ENCODE measurements around the gene GNG14. TPM values are rescaled to one million over a fixed set of nuclear protein-coding genes. Genes with fewer than 3 reads are reported as not detected.
A peak's percentile ranks its signal among the peaks of the same experiment; 100 is the strongest.
"Not testable (repeated sequence)": the region's sequence is repeated elsewhere in the genome, so short reads cannot be mapped to it uniquely, and the experiment has no call there.

Gene GNG14
- total RNA-seq, 1 donor from 2014 or later, result not detected

DNA sequence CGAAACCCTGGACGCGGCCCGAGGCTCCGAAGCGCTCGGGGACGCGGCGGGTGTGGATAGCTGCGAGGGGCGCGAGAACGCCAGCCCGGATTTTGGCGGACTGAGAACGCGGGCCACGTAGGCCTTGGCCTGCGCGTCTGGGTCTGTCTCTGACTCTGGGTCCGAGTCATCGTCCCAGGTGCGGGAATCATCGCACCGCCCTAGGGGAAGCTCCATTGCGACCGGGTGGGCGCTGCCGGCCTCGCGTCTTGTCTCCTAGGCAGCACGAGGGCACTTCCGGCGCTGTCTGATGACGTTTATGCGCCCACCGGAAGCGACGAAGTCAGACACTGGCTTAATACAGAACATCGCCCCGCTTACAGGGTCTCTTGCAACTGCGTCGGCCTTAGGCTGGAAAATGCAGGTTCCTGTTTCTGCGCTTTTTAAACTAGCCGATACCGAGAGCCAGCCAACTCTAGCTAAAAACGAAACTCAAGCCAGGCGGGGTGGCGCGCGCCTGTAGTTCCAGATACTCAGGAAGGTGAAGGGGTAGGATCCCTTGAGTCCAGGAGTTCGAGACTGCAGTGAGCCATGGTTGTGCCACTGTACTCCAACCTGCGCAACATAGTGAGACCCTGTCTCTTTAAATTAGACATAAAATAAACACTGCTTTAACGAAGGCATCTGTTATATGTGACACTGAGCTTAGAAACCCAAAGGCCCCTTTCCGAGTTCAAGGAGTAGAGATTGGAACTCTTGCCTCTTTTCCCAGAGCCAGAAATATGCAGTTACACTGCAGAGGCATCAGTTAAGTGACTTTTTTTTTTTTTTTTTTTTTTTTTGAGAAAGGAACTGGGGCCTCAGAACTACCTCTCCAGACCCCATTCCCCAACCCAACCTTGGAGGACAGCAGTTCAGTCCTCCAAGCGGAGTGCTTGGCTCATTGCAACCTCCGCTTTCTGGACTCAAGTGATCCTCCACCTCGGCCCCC lies 8.9 kb downstream of the GNG14 start, which contains the start of gene FBXW9:
TSS of gene FBXW9 (minus strand) at position 266 of the 970 bp plus-strand sequence. CDS start at position 216, 50 bp downstream.
- DNase-seq, result peak; percentile 98

DNA sequence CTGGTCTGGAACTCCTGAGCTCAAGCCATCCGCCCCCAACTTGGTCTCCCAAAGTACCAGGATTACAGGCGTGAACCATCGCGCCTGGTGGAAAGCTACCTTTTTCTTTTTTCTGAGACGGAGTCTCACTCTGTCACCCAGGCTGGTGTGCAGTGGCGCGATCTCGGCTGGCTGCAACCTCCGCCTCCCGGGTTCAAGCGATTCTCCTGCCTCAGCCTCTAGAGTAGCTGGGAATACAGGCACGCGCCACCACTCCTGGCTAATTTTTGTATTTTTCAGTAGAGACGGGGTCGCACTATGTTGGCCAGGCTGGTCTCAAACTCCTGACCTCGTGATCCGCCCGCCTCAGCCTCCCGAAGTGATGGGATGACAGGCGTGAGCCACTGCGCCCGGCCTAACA lies 9.6 kb downstream of the GNG14 start:
- DNase-seq, result not testable (repeated sequence)

DNA sequence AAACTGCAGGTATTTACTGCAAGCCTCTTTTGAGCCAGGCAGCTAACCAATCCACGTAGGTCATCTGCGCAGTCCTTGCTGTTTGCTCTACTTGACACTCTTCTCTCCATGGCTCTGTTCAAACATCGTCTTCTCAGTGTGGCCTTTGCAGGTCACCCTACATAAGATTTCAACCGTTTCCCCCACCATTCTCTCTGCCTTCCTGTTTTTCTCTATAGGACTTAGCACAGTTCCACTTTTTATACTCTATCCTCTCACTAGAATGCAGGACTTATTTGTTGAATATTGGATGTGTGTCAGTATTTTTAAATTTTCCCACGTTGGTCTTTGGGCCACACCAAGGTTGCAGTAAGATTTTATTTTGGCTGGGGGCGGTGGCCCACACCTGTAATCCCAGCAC lies 10.3 kb downstream of the GNG14 start:
- DNase-seq, result no peak

DNA sequence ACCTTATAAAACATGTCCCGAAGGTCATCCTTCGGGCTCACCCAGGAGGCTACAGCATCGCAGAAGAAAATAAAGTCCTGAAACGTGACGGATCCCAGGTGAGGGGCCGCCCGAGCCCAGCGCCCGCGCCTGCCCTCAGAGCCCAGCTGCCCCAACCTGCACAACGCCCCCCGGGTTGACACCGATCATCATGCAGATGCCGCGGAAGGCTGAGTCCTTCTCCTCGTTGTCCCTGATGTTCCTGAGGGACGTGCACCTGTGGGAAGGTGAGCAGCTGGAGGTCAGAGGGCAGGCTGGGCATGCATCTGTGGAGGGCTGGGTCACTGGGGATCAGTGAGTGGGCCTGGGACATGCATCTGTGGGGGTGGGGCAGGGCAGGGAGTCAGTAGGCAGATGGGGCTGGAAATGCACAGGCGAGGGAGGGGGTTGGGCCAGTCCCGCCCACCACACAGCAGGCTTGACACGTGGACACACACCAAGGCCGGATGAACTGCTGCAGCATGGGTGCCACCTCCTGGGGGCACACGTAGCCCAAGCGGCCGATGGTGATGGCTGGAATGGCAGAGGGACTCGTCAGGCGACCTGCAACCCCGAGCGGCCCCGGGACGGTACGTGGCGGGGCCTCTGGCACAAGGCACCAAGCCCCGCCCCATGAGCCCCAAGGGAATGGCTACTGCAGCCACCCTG lies 13.9 kb downstream of the GNG14 start:
- no peak for DNase-seq

DNA sequence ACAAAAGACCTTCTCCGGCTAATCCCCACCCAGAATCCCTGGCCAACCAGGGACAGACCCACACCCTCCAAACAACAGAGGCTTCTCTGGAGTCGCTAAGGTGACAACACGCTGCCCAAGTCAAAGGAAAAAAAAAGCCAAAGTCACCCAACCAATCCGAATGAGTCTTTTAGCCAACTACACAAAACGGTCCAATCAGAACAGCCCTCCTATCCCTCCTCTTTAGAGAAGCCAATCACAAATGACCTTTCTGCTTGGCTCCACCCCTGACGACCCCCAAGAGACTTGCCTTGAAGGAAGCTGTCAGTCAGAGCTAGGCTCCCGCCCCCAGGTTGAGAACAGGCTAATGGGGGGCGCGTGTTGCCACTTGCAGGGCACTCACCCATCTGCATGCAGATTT lies 15.2 kb downstream of the GNG14 start:
- DNase-seq, result peak; percentile 58

DNA sequence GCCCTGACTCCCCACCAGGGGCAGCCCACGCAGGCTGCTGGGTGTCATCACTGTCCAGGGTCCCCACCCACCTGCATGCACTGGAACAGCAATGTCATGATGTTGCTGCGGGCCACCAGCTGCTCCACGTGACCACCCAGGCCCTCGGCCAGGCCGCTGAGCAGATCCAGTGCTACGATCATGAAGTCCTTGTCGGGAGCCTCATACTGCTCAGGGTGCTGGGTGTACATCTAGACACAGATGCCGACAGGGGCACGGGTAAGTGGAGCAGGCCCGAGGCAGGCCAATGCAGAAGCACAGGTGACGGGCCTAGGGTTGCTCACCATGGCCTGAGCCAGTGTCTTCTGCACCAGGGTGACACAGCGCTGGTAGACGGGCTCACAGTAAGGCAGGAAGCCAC lies 17.4 kb downstream of the GNG14 start:
- DNase-seq, result no peak

DNA sequence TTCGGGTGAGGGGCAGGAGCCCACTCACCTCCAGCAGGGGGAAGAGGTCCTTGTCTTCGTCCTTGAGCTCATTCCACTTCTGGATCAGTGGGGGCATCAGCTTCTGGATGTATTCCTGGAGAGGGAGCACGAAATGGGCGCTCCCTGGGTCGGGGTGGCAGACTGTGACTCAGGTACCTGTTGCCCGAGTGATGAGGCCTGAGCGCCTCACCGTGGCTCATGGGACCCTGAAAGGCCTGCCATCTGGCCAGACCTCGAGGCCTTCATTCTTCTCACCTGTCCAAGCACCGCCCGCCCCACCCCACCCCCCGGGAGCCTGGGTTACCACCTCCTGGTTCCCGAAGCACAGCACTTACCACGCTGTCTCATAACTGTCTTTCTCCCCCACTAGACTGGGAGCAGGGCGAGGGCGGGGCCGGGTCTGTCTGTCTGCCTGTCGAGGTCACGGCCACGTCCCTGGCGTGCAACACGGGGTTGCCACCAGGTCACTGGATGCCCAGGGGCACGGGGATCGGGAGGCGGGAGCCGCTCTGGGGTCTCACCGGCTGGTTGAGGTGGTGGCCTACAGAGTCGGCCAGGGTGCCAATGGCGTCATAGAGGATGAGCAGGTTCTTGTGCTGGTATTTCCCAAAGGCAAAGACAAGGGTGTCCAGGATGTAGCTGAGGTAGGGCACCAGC lies 18.0 kb downstream of the GNG14 start:
- no peak for DNase-seq

DNA sequence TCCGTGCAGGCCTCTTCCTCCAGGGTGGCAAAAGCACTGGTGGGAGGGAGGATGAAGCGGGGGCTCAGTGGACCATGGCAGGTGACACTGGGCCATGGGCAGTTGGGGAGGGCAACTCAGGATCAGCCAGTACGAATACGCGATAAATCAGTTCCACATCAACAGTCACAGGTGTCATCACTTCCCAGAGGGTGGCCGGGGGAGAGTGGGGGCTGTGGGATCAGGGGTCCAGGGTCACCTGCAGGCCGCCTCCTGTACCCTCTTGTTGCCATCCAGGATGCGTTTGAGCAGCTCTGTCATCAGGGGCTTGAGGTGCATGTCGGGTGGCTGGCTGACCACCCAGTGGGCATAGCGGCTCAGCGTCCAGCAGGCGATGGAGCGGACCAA lies 18.5 kb downstream of the GNG14 start:
- DNase-seq, result no peak

DNA sequence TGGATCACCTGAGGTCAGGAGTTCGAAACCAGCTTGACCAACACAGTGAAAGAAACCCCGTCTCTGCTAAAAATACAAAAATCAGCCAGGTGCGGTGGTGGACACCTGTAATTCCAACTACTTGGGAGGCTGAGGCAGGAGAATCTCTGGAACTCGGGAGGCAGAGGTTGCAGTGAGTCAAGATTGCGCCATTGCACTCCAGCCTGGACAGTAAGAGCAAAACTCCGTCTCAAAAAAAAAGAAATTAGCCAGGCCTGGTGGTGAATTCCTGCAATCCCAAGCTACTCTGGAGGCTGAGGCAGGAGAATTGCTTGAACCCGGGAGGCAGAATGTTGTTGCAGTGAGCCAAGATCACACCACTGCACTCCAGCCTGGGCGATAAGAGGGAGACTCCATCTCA lies 20.8 kb downstream of the GNG14 start:
- DNase-seq, result no peak

DNA sequence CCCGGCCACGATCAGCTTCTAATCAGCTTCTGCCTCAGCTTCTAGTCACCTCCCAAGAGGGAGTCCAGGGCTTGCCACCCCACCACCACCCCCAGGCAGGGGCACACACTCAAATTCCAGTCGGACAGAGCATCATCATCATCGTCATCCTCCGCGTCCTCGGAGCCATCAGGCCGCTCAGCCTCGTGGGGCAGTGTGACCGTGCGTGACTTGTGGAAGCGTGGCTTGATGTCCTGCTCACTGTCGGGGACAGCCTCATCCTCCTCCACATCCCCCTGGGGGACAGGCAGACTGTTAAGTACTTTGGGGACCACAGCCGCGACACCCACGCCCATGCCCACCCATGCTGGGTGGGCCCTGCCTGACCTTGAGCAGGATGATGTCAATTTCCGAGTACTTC lies 23.4 kb downstream of the GNG14 start:
- DNase-seq, result no peak

DNA sequence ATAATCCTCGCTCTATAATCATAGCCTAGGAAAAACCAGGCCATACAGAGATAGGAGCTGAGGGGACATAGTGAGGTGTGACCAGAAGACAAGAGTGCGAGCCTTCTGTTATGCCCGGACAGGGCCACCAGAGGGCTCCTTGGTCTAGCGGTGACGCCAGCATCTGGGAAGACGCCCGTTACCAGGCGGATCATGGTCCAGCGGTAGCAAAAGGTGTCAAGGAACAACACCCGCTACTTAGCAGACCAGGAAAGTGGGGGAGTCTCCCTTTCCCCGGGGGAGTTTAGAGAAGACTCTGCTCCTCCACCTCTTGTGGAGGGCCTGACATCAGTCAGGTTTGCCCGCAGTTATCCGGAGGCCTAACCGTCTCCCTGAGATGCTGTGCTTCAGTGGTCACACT lies 24.3 kb downstream of the GNG14 start:
- not testable (repeated sequence) for DNase-seq

DNA sequence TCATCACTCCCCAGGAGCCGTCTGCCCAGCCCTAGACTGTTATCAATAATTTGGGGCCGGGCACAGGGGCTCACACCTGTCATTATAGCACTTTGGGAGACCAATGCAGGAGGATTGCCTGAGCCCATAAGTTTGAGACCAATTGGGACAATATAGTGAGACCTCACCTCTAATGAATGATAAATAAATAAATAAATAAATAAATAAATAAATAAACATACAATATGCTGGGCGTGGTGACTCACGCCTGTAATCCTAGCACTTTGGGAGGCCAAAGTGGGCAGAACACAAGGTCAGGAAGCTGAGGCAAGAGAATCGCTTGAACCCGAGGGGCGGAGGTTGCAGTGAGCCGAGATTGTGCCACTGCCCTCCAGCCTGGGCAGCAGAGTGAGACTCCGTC lies 25.5 kb downstream of the GNG14 start:
- DNase-seq, result not testable (repeated sequence)

DNA sequence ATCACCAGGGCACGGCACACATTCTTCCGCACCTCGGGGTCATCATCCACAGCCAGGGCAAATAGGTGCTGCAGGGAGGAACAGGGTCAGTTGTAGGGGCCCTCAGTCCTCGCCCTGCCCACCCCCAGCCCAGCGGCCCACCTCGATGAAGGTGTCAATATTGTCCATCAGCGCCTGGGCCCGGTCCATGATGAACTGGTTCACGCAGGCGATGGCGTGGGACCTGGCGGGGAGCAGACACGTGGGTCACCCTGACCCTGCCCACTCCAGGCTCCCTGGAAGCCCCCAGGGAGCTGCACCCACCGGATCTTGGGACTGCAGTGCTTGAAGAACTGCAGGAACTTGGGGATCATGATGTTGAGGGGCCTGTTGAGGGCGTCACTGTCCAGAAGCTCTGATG lies 27.3 kb downstream of the GNG14 start:
- DNase-seq, result no peak

DNA sequence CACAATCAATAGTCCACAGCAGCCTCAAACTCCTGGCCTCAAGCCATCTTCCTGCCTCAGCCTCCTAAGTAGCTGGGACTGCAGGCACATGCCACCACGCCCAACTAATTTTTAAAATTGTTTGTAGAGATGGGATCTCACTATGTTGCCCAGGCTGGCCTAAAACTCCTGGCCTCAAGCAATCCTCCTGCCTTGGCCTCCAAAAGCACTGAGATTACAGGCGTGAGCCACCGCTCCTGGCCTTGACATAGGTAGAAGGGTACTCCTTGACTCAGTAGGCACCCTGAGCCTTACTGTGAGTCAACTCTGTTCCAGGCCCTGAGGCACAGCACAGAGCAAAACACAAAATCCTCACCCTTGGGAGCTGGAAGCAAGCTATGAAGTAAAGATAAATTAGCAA lies 28.1 kb downstream of the GNG14 start:
- DNase-seq, result no peak

DNA sequence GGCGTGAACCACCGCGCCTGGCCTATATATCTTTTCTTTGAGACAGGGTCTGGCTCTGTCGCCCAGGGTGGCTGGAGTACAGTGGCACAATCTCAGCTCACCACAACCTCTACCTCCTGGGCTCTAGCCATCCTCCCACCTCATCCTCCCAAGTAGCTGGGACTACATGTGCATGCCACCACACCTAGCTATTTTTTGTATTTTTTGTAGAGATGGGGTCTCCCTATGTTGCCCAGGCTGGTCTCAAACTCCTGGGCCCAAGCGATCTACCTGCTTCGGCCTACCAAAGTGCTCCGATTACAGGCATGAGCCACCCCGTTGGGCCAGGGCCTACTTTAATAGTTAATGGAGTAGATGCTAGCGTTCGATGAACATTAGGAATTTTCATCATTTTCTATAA lies 32.5 kb downstream of the GNG14 start:
- DNase-seq, result no peak

DNA sequence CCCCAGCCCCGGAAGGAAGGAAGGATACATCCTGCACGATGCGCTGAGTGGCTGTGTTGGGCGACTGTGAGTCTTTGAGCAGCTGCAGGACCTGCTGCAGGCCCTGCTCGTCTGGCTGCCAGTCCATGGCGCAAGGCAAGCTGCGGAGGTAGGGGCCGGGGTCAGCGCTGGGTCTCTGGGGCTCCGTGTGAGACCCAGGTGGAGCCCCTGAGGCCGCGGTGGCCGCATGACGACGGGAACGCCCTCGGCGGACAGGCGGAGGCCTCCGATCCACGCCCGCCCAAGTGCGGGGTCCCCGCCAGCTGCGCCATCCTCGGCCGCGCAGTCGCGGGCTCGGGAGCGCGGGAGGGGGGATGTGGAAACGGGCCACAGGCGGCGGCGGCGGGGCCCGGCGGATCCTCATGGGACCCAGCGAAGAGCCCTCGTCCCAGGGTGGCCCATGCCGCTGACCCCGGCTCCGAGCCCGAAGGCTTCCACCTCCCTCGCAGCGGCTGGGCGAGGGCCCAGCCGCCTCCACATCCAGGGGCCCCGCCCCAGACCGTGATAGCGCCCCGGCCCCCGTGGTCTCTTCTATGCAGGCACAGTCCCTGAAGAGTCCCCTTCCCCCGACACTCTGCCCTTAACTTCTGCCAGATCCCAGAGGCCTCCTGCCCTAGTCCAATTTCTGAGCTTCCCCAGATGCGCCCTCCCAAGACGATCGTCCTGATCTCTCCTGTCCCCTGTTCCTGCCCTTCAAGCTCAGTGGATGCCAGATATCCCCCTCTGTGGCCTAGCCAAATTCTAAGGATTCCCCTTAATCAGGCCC lies 33.3 kb downstream of the GNG14 start:
- peak; percentile 46 for DNase-seq

DNA sequence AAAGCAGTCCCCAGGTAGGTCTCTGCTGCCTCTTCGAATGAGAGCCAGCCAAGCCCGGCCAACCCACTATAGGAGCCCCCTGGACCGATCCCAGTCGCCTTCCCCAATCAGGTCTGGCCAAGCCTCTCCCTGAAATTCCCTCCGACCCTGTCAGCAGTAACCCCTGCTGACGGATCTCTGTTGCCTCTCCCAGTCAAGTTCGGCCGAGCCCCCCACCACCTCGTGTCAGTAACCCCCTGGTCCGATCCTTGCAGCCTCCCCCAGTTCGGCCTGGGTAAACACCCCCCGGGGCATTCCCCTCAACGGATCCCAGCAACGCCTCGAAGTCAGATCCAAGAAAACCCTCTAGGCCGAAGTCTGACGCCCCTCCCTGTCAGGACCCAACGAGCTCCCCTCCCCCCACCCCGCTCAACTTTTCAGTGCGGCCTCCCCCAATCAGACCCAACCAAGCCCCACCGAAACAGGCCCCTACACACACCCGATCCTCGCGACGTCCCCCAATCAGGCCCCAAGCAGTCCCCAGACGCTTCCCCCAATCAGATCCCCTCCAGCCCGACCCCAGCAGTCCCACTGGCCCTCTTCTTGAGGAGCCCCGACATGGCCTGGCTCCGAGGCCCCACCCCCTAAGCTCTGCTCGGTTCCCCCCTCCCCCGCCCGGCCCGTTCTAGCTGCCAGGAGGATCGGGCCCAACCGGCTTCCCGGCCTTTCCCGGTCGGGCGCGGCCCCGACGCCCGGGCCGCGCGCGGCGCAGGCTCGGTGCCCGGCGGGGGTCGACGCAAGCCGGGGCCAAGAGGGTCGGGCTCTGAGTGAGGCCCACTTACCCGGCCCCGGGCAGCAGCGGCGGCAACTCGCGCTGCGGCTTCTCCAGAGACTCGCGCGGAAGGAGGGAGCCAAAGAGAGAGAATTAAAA lies 34.1 kb downstream of the GNG14 start:
- peak; percentile 88 for DNase-seq

DNA sequence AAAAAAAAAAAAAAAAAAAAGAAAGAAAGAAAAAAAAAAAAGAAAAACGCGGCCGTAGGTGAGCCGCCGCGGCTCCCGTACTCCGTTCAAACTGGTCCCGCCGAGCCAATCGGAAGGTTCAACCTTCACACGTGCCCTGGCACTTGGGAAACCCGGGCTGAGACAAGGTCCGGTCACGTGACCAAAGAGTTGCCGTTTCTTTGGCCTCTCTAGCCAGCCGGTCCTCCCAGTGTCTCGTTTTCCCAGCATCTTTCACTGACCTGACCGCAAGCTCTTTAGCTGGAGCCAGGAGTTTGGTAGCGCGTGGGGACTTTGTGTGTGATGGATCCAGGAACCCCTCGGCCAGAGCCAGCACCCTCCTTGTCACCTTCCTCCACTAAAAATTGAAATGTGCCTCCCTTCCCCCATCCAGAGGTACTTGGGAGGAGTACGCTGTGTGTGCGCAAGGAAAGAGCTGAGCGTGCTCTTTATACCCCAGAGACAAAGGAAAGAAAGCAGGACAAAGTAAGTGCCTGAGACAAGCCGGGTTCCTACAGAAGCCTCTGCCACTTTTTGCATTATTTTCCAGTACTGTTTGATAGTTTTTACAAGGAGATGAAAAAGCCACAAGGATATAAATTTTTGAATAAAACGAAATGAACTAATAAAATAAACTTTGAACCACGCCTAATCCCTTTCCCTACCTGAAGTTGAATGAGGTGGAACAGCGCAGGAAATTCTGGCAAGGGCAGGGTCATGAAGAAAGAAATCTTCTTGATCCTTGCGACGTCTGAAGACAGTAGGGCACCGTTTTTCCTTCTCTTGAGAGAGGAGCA lies 35.0 kb downstream of the GNG14 start:
- DNase-seq, result peak; percentile 99

DNA sequence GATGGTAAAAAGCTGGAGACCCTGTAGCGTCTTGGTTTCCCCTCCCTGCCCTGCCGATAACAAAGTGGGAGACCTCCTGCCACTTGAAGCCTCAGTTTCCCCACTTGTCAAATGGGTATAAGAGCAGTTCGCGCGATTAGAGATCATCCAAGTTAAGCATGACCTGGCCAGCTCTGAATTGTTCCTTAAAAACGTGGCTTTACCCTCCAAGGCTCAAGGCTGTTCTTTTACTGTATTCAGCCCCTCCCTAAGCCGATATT lies 35.5 kb downstream of the GNG14 start:
- no peak for DNase-seq
